ENCODE data around the gene TMEM167B. TPM values are rescaled to one million over a fixed set of nuclear protein-coding genes. Genes with fewer than 3 reads are reported as not detected.

The TMEM167B gene
- 24.0 and 33.6 TPM in 2 replicates for total RNA-seq

DNA sequence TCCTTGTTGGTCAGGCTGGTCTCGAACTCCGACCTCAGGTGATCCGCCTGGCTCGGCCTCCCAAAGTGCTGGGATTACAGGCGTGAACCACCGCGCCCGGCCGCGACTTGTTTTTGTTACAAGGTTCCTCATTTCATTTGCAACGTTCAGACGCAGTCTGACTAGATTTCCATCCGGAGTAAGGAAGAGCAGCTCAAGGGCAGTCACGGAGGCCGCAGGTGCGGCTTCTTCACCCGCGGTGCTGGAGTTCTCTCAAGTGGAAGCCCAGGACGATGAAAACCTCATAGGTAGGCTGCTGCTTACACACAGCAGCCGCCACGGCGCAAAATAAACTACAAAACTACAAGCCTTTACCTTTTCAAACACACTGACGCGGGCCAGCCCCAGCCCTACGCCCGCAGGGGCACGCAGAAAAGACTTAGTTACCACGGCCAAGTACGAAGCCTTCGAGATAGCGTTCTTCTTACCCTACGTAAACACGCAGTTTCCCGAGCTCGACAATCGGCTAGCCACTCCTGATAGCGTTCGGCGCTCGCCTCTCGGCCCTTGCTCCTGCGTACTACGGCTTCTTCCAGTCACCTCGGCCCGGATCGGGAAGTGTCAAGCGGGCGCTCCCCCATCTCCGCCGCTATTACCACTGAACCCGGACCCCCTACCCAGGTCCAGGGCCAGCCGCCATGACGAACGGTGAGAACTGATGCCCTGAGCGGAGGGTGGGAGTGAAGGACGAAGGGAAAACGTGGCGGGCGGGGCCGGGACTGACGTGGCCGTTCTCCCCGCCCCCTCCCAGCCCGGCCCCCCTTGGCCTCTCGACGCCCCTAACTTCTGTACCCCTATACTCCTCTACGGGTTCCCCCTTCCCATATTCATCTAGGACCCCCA is at the start of gene TMEM167B:
Gene TMEM167B (plus strand): TSS at position 569 of the 882 bp plus-strand sequence. CDS start 109 bp downstream, at position 678.

DNA sequence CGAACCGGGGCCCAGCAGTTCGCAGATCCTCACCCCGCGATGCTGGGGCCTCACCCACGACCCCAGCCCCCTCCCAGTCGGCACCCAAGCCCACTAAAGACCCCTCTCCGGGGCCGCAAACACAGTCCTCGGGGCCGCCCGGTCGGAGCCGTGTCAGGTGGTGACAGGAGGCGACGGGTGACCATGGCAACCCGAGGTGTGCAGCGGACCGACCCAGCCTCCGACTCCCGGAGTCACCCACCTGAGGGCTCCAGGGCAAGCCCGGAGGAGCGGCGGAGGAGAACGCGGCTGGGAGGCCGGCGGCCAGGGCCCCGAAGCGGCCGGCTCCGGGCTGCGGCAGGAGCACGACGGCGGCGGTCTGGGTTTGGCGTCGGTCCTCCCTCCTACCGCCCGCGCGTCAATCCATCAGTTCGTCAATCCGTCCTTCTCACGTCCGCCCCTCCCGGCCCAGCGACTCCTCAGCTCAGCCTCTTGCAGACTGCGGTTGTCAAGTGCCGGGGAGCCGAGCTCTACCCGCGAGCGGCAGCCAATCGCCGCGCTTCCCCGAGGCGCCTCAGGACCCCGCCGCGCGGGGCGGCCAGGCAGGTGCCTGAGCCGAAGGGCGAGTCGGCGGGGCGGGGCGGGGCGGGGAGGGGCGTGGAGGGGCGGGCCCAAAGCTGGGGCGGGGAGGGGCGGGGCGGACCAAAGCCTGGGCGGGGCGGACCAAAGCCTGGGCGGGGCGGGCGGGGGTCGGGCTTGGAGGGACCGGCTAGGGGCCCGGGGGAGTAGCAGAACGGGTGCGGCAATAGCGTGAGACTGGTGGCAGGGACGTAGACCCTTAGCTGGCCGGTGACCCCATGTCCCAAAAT is 48.7 kb upstream of the TMEM167B start, which contains the start of gene WDR47:
Gene WDR47 (minus strand): TSS at position 482 of the 848 bp plus-strand sequence. CDS start 18,590 bp downstream, outside the sequence.

DNA sequence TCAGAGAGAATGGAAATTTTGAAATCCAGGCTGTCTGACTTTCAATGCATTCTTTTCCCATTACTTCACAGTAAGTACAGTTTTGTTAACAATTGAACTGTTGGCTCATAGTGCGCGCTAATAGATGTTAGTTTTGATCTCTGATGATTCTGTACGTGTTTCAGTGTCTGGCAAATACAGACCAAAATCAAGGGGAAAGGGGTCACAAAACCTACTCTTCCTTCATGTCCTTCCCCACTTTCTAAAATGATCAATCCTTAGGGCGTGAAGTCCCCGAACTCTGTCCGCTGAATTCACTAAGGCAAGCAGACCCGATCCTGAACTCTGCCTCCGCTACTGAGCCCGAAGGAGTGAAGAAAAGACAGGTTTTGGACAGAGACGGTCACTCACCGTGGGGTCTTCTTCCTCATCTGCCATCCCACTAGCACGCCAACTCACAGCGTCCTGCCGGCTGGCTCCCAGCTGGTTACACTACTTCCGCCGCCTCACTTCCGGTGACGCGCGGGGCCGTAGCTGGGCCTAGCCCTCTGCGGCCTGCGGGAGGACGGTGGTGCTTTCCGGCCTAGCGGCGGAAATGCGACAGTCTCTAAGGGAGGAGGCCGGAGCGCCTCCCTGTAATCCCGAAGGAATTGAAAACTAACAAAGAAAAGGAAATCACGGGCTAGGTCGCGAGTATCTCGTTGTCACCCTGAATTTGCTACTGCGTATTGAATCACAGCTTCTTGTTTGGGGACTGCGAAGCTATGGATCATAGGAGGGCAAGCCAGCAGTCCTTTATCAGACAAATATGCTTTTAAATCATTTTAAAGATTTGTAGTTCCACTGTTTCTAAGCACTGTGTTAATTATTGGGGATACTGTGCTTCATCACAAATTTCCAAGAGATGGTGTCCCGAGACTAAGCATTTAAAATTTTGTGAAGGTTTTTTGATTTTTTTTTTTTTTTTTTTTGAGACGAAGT is 14.8 kb upstream of the TMEM167B start, which contains the start of gene TAF13:
Gene TAF13 (minus strand): TSS at position 473 of the 960 bp plus-strand sequence. CDS start 56 bp downstream, at position 417.

DNA sequence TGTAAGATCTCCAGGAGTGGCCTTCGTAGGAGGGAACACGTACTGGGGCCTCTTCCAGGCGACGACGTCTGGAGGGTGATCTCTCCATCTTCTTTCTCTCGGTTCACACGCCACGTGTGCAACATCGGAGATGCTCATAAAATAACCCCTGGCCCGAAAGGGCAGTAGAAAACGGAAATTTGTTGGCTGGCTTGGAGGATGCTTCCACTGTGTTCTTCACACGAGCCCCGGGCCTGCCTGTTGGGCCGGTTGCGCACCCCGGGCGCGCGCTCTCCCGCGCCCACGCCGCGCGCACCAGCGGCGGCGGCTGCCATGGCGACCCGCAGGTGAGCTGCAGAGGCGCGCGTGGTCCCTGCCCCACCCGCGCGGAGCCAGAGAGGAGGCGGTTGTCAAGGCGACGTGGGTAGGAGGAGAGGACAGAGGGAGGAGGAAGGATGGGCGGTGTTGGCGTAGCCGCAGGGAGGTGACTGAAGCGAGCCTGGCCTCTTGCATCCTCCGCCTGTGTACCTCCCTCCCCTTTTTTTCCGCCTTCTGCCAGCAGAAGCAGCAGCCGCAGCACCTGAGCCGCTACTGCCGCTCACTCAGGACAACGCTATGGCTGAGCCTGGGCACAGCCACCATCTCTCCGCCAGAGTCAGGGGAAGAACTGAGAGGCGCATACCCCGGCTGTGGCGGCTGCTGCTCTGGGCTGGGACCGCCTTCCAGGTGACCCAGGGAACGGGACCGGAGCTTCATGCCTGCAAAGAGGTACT is 23.2 kb downstream of the TMEM167B start, which contains the start of gene ELAPOR1:
Gene ELAPOR1 (plus strand): TSS at position 526 of the 752 bp plus-strand sequence. CDS start 69 bp downstream, at position 595.

Other genes starting within 250 kb of the TMEM167B start
- gene AKNAD1, start 233.7 kb upstream of the TMEM167B start, total RNA-seq: not detected in 2 replicates
- 32.0 and 73.8 TPM in 2 replicates for gene GPSM2, start 213.8 kb upstream of the TMEM167B start, total RNA-seq
- 53.2 and 53.7 TPM in 2 replicates for gene CLCC1, start 127.3 kb upstream of the TMEM167B start, total RNA-seq
- 18.8 and 19.6 TPM in 2 replicates for gene WDR47, start 48.7 kb upstream of the TMEM167B start, total RNA-seq
- 118 and 137 TPM in 2 replicates for gene TAF13, start 14.8 kb upstream of the TMEM167B start, total RNA-seq
- 0.44 and 0.50 TPM in 2 replicates for gene ELAPOR1, start 23.4 kb downstream of the TMEM167B start, total RNA-seq
- gene SARS1, start 123.2 kb downstream of the TMEM167B start, total RNA-seq: 424 and 510 TPM in 2 replicates
- gene CELSR2, start 158.8 kb downstream of the TMEM167B start, total RNA-seq: 1.00 and 3.4 TPM in 2 replicates
- 6.4 and 17.3 TPM in 2 replicates for gene PSRC1, start 192.4 kb downstream of the TMEM167B start, total RNA-seq
- gene MYBPHL, start 216.2 kb downstream of the TMEM167B start, total RNA-seq: not detected in 2 replicates

Data from uterine smooth muscle cell (primary cell).